HepG2 (cell line): Measurements from ENCODE around the gene GH2. TPM values are rescaled to one million over a fixed set of nuclear protein-coding genes. Genes with fewer than 3 reads are reported as not detected.

Experiments used
- NFYC ChIP-seq: IDR thresholded peaks from 2 replicates; pipeline ENCODE4 v1.6.1; 2016; ENCODE audit warnings: missing genetic modification reagents, missing compliant biosample characterization
- NR2F1 ChIP-seq, 2 experiments: fragments of 450-650 bp in 1 of 2; formaldehyde crosslinking in 1 of 2; IDR thresholded peaks; 2 replicates each; pipeline versions ENCODE4 v1.5.0 to v1.6.1; 2016 to 2020; ENCODE audit warnings: mild to moderate bottlenecking in 1 of 2, missing compliant biosample characterization in 1 of 2, missing genetic modification reagents in 1 of 2, moderate library complexity in 1 of 2
- NR2F2 ChIP-seq: IDR thresholded peaks from 2 replicates; pipeline ENCODE4 v1.6.1; 2012; ENCODE audit warnings: low read depth, inconsistent platforms, borderline replicate concordance
- PAXIP1 ChIP-seq: sonication (generic); formaldehyde crosslinking; conservative IDR thresholded peaks from 2 replicates; pipeline ENCODE4 v1.4.0; 2020; ENCODE audit warnings: mild to moderate bottlenecking, missing genetic modification reagents, moderate library complexity
- POLR2G ChIP-seq: fragments of 200-400 bp; formaldehyde crosslinking; IDR thresholded peaks from 2 replicates; pipeline ENCODE4 v1.6.1; 2018; ENCODE audit warnings: mild to moderate bottlenecking, low read depth, low read length, moderate library complexity
- SMAD3 ChIP-seq: sonication (generic); formaldehyde crosslinking; IDR thresholded peaks from 2 replicates; pipeline ENCODE4 v1.4.0; 2020; ENCODE audit warnings: missing genetic modification reagents
- TBX3 ChIP-seq: fragments of 450-650 bp; IDR thresholded peaks from 2 replicates; pipeline ENCODE4 v1.6.1; 2017; ENCODE audit warnings: antibody characterized with exemption, mild to moderate bottlenecking, inconsistent platforms, borderline replicate concordance
- TSC22D2 ChIP-seq: sonication (generic); formaldehyde crosslinking; IDR thresholded peaks from 2 replicates; pipeline ENCODE4 v1.5.1; 2020; ENCODE audit warnings: missing genetic modification reagents, mild to moderate bottlenecking, borderline replicate concordance
- ZFY ChIP-seq: sonication (generic); formaldehyde crosslinking; IDR thresholded peaks from 2 replicates; pipeline ENCODE4 v1.4.0; 2020; ENCODE audit warnings: missing genetic modification reagents
- ZNF609 ChIP-seq: sonication (generic); formaldehyde crosslinking; IDR thresholded peaks from 2 replicates; pipeline ENCODE4 v1.4.0; 2020; ENCODE audit warnings: mild to moderate bottlenecking, missing genetic modification reagents, borderline replicate concordance
- ZNF773 ChIP-seq: sonication (generic); formaldehyde crosslinking; IDR thresholded peaks from 2 replicates; pipeline ENCODE4 v1.4.0; 2020; ENCODE audit warnings: missing genetic modification reagents, borderline replicate concordance
- polyA plus RNA-seq, 8 experiments: library from polyadenylated mRNA; depleted of rRNA in 3 of 8; stranded (reverse) in 7 of 8; unstranded in 1 of 8; fragments of >200 nt; fragmentation: Illumina TruSeq in 4 of 8; extraction: Trizol in 4 of 8; gene quantifications; 2 replicates each; pipeline versions ENCODE4 v1.2.1 to v1.2.3, GENCODE V29; 2011 to 2016; ENCODE audit warnings: low read depth in 4 of 8, missing spikeins in 1 of 8, mixed read lengths in 1 of 8; ENCODE audit not compliant: insufficient read depth in 1 of 8
- total RNA-seq, 5 experiments: library from RNA; depleted of rRNA; stranded (reverse); fragments of >200 nt; fragmentation: Illumina TruSeq; extraction: Trizol; gene quantifications; 2 replicates each; pipeline ENCODE4 v1.2.3, GENCODE V29; 2016; ENCODE audit warnings: low read depth in 1 of 5
- TF ChIP-seq, protein P1 (sequence below): sonication (generic); formaldehyde crosslinking; IDR thresholded peaks from 2 replicates; pipeline ENCODE4 v1.8.1; 2023; ENCODE audit warnings: missing genetic modification reagents, inconsistent platforms, borderline replicate concordance
- TF ChIP-seq, protein P2 (sequence below): fragments of 450-650 bp; IDR thresholded peaks from 2 replicates; pipeline ENCODE4 v1.6.1; 2017; ENCODE audit warnings: mild to moderate bottlenecking
- TF ChIP-seq, protein P3 (sequence below): sonication (generic); formaldehyde crosslinking; IDR thresholded peaks from 2 replicates; pipeline ENCODE4 v1.4.0; 2020; ENCODE audit warnings: low read depth, mild to moderate bottlenecking, missing genetic modification reagents

The GH2 gene
- total and polyA plus RNA-seq, 2 of the 13 experiments (the other 11 are each of a cell fraction or from before 2014, with no cell fraction given), result not detected

DNA sequence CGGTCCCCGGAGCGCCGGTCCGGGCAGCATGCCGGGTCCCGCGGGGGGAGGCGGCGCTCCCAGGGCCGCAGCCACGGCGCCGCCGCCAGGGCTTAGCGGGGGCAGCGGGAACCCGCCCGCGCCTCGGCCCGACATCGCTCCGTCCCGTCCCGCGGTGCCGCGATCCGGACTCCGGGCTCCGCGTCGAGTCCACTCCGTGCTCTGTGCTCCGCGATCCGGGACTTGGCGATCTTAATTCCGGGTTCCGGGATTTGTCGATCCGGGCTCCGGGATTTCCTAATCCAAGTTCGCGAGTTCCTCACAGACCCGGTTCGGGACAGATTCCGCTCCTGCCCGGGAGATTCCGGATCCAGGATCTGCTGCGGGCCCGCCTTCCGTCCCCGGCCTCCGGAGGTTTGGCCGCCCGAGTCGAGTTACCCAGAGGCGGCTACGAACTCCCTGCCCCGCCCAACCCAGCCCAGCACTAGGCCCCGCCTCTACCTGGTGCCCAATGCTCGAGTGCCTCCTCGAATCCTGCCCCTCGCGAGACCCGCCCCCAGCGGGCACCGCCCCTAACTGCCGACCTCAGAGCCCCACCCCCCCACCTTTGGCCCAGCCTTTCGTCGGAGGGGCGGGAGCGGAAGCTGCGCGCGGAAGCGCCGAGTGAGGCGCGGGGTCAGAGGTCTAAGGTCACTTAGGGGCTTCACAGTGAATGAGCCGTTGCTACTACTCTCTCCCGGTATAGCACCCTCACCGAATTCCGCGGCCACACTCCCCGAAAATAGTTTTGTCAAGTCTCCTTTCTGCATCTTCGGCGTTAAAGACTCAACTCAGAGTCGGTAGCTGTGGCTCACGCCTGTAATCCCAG, 39.0 kb downstream of the GH2 start, which contains the start of gene SMARCD2 (continued):
- peak; percentile 92 for TF ChIP-seq ZFY (CRISPR knock-in tag)
- TF ChIP-seq, protein P1, sequence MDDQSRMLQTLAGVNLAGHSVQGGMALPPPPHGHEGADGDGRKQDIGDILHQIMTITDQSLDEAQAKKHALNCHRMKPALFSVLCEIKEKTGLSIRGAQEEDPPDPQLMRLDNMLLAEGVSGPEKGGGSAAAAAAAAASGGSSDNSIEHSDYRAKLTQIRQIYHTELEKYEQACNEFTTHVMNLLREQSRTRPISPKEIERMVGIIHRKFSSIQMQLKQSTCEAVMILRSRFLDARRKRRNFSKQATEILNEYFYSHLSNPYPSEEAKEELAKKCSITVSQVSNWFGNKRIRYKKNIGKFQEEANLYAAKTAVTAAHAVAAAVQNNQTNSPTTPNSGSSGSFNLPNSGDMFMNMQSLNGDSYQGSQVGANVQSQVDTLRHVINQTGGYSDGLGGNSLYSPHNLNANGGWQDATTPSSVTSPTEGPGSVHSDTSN, result peak; percentile 60
- TF ChIP-seq PAXIP1 (CRISPR knock-in tag), result peak; percentile 84
- TF ChIP-seq NFYC (CRISPR knock-in tag), result peak; percentile 50; the same call in 1 of the 2 replicates
- TF ChIP-seq ZNF609, result no peak; the same call in 1 of the 2 replicates
- TF ChIP-seq ZNF773 (CRISPR knock-in tag), result peak; percentile 98
- peak; percentile 92 for TF ChIP-seq NR2F2
- TF ChIP-seq, protein P2, sequence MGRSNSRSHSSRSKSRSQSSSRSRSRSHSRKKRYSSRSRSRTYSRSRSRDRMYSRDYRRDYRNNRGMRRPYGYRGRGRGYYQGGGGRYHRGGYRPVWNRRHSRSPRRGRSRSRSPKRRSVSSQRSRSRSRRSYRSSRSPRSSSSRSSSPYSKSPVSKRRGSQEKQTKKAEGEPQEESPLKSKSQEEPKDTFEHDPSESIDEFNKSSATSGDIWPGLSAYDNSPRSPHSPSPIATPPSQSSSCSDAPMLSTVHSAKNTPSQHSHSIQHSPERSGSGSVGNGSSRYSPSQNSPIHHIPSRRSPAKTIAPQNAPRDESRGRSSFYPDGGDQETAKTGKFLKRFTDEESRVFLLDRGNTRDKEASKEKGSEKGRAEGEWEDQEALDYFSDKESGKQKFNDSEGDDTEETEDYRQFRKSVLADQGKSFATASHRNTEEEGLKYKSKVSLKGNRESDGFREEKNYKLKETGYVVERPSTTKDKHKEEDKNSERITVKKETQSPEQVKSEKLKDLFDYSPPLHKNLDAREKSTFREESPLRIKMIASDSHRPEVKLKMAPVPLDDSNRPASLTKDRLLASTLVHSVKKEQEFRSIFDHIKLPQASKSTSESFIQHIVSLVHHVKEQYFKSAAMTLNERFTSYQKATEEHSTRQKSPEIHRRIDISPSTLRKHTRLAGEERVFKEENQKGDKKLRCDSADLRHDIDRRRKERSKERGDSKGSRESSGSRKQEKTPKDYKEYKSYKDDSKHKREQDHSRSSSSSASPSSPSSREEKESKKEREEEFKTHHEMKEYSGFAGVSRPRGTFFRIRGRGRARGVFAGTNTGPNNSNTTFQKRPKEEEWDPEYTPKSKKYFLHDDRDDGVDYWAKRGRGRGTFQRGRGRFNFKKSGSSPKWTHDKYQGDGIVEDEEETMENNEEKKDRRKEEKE, result no peak
- peak; percentile 97 to 99 for TF ChIP-seq NR2F1 (CRISPR knock-in tag; IDR thresholded peaks at IDR 0.05)
- peak; percentile 88 for TF ChIP-seq POLR2G
- peak; percentile 98 for TF ChIP-seq SMAD3 (CRISPR knock-in tag)
- TF ChIP-seq TBX3, result peak; percentile 78
- TF ChIP-seq TSC22D2, result peak; percentile 94
- TF ChIP-seq, protein P3, sequence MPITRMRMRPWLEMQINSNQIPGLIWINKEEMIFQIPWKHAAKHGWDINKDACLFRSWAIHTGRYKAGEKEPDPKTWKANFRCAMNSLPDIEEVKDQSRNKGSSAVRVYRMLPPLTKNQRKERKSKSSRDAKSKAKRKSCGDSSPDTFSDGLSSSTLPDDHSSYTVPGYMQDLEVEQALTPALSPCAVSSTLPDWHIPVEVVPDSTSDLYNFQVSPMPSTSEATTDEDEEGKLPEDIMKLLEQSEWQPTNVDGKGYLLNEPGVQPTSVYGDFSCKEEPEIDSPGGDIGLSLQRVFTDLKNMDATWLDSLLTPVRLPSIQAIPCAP (CRISPR knock-in tag), result no peak; the same call in 1 of the 2 replicates
